NCI-H2107 treated with DMSO at 0.1 percent for 48 hours (cell line): ENCODE measurements around the gene TEX52.

ENCODE experiments used
- DNase-seq: peaks from one replicate; lab custom pipeline; 2025; ENCODE audit not compliant: unreplicated experiment; lab: John Stamatoyannopoulos, UW

Gene TEX52

DNA sequence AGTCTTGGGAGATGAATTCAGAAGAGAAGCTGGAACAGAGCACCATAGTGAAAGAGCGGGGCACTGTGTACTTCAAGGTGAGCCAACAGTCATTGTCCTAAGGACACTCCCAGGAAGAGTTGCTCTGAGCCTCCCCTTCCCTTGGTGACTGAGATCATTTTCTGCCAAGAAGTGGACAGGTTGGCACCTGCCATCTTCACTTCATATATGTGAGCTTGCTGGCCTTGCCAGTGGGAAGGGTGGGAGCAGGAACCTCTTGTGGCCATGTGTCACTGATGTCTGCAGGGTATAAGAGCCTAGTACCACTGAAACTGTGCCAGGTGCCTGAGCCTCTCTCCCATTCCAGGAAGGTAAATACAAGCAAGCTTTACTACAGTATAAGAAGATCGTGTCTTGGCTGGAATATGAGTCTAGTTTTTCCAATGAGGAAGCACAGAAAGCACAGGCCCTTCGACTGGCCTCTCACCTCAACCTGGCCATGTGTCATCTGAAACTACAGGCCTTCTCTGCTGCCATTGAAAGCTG is 56.7 kb downstream of the TEX52 start:
- DNase-seq, result no peak
